ENCODE data around the gene MS4A15. TPM values are rescaled to one million over a fixed set of nuclear protein-coding genes. Genes with fewer than 3 reads are reported as not detected.

The MS4A15 gene
- total RNA-seq, 1 donor: not detected

- Histone ChIP-seq H3K27me3 (ENCODE audit: insufficient read depth, low read length) (no peaks in the 10 kb centered on the region), H3K4me1 (ENCODE audit: insufficient read depth, low read length) (no peaks in the 10 kb centered on the region), H3K4me3 (ENCODE audit: low read length) (no peak overlapping the region), H3K9me3 (ENCODE audit: low read depth, low read length) (no peaks in the 10 kb centered on the region)
These were observed 35.9 kb downstream of the MS4A15 start for GRCh38 chr11:60792521-60792920.

- H3K9me3 ChIP-seq (ENCODE audit: low read depth, low read length): no peaks in the 10 kb centered on the region
- no peaks in the 10 kb centered on the region for H3K4me1 ChIP-seq (ENCODE audit: insufficient read depth, low read length)
- no peak overlapping the region for H3K4me3 ChIP-seq (ENCODE audit: low read length)
- H3K27me3 ChIP-seq (ENCODE audit: insufficient read depth, low read length): no peaks in the 10 kb centered on the region
These were observed 38.6 kb downstream of the MS4A15 start for GRCh38 chr11:60795291-60795690.

GRCh38 chr11:60797846-60798630, 41.4 kb downstream of the MS4A15 start:
- Histone ChIP-seq H3K27me3 (ENCODE audit: insufficient read depth, low read length) (no peaks in the 10 kb centered on the region), H3K4me3 (ENCODE audit: low read length) (no peak overlapping the region), H3K9me3 (ENCODE audit: low read depth, low read length) (no peaks in the 10 kb centered on the region), H3K4me1 (ENCODE audit: insufficient read depth, low read length) (no peaks in the 10 kb centered on the region)

- no peaks in the 10 kb centered on the region for H3K27me3 ChIP-seq (ENCODE audit: insufficient read depth, low read length)
- H3K4me3 ChIP-seq (ENCODE audit: low read length): no peak overlapping the region
- no peaks in the 10 kb centered on the region for H3K4me1 ChIP-seq (ENCODE audit: insufficient read depth, low read length)
- no peaks in the 10 kb centered on the region for H3K9me3 ChIP-seq (ENCODE audit: low read depth, low read length)
These were observed 42.0 kb downstream of the MS4A15 start for GRCh38 chr11:60798631-60799030.

GRCh38 chr11:60801194-60801593, 44.5 kb downstream of the MS4A15 start:
- H3K4me3 ChIP-seq (ENCODE audit: low read length): no peak overlapping the region

GRCh38 chr11:60803273-60803936, 46.7 kb downstream of the MS4A15 start:
- Histone ChIP-seq H3K4me3 (ENCODE audit: low read length) (no peak overlapping the region), H3K4me1 (ENCODE audit: insufficient read depth, low read length) (no peaks in the 10 kb centered on the region), H3K9me3 (ENCODE audit: low read depth, low read length) (no peaks in the 10 kb centered on the region), H3K27me3 (ENCODE audit: insufficient read depth, low read length) (no peaks in the 10 kb centered on the region)

More at GRCh38 chr11:60801194-60801593, 44.5 kb downstream of the MS4A15 start:
- Histone ChIP-seq H3K27me3 (ENCODE audit: insufficient read depth, low read length) (no peaks in the 10 kb centered on the region), H3K9me3 (ENCODE audit: low read depth, low read length) (no peaks in the 10 kb centered on the region), H3K4me1 (ENCODE audit: insufficient read depth, low read length) (no peaks in the 10 kb centered on the region)

- Histone ChIP-seq H3K9me3 (ENCODE audit: low read depth, low read length) (no peaks in the 10 kb centered on the region), H3K4me1 (ENCODE audit: insufficient read depth, low read length) (no peaks in the 10 kb centered on the region), H3K4me3 (ENCODE audit: low read length) (no peak overlapping the region), H3K27me3 (ENCODE audit: insufficient read depth, low read length) (no peaks in the 10 kb centered on the region)
These were observed 52.6 kb downstream of the MS4A15 start for GRCh38 chr11:60809249-60809648.

- Histone ChIP-seq H3K4me1 (ENCODE audit: insufficient read depth, low read length) (no peaks in the 10 kb centered on the region), H3K9me3 (ENCODE audit: low read depth, low read length) (no peaks in the 10 kb centered on the region), H3K4me3 (ENCODE audit: low read length) (no peak overlapping the region), H3K27me3 (ENCODE audit: insufficient read depth, low read length) (no peaks in the 10 kb centered on the region)
These were observed 53.0 kb downstream of the MS4A15 start for GRCh38 chr11:60809691-60810090.

- Histone ChIP-seq H3K9me3 (ENCODE audit: low read depth, low read length) (no peaks in the 10 kb centered on the region), H3K27me3 (ENCODE audit: insufficient read depth, low read length) (no peaks in the 10 kb centered on the region), H3K4me1 (ENCODE audit: insufficient read depth, low read length) (no peaks in the 10 kb centered on the region), H3K4me3 (ENCODE audit: low read length) (no peak overlapping the region)
These were observed 53.5 kb downstream of the MS4A15 start for GRCh38 chr11:60810151-60810550.

GRCh38 chr11:60810569-60810968, 53.9 kb downstream of the MS4A15 start:
- Histone ChIP-seq H3K27me3 (ENCODE audit: insufficient read depth, low read length) (no peaks in the 10 kb centered on the region), H3K9me3 (ENCODE audit: low read depth, low read length) (no peaks in the 10 kb centered on the region), H3K4me3 (ENCODE audit: low read length) (no peak overlapping the region), H3K4me1 (ENCODE audit: insufficient read depth, low read length) (no peaks in the 10 kb centered on the region)

- Histone ChIP-seq H3K4me1 (ENCODE audit: insufficient read depth, low read length) (no peaks in the 10 kb centered on the region), H3K4me3 (ENCODE audit: low read length) (no peak overlapping the region), H3K9me3 (ENCODE audit: low read depth, low read length) (peaks cover 8% of the 10 kb centered on the region), H3K27me3 (ENCODE audit: insufficient read depth, low read length) (no peaks in the 10 kb centered on the region)
These were observed 56.7 kb downstream of the MS4A15 start for GRCh38 chr11:60813324-60813723.

GRCh38 chr11:60814112-60814511, 57.4 kb downstream of the MS4A15 start:
- peaks cover 8% of the 10 kb centered on the region for H3K9me3 ChIP-seq (ENCODE audit: low read depth, low read length)
- H3K27me3 ChIP-seq (ENCODE audit: insufficient read depth, low read length): no peaks in the 10 kb centered on the region
- H3K4me1 ChIP-seq (ENCODE audit: insufficient read depth, low read length): no peaks in the 10 kb centered on the region
- no peak overlapping the region for H3K4me3 ChIP-seq (ENCODE audit: low read length)

- Histone ChIP-seq H3K4me1 (ENCODE audit: insufficient read depth, low read length) (no peaks in the 10 kb centered on the region), H3K4me3 (ENCODE audit: low read length) (no peak overlapping the region), H3K9me3 (ENCODE audit: low read depth, low read length) (peaks cover 8% of the 10 kb centered on the region), H3K27me3 (ENCODE audit: insufficient read depth, low read length) (no peaks in the 10 kb centered on the region)
These were observed 60.0 kb downstream of the MS4A15 start for GRCh38 chr11:60816590-60817157.

- Histone ChIP-seq H3K4me3 (ENCODE audit: low read length) (no peak overlapping the region), H3K9me3 (ENCODE audit: low read depth, low read length) (peaks cover 8% of the 10 kb centered on the region), H3K27me3 (ENCODE audit: insufficient read depth, low read length) (no peaks in the 10 kb centered on the region), H3K4me1 (ENCODE audit: insufficient read depth, low read length) (no peaks in the 10 kb centered on the region)
These were observed 61.4 kb downstream of the MS4A15 start for GRCh38 chr11:60818057-60818456.

- peaks cover 2% of the 10 kb centered on the region for H3K9me3 ChIP-seq (ENCODE audit: low read depth, low read length)
- no peaks in the 10 kb centered on the region for H3K4me1 ChIP-seq (ENCODE audit: insufficient read depth, low read length)
- H3K27me3 ChIP-seq (ENCODE audit: insufficient read depth, low read length): no peaks in the 10 kb centered on the region
- H3K4me3 ChIP-seq (ENCODE audit: low read length): no peak overlapping the region
These were observed 65.3 kb downstream of the MS4A15 start for GRCh38 chr11:60821827-60822599.

Measured in mononuclear cell (primary cell).